ENCODE results near the gene FNDC10. TPM values are rescaled to one million over a fixed set of nuclear protein-coding genes. Genes with fewer than 3 reads are reported as not detected.

Gene FNDC10
- total RNA-seq, 4 donors from 2014 or later: 1.4 to 3.0 (median 2.0) TPM

DNA sequence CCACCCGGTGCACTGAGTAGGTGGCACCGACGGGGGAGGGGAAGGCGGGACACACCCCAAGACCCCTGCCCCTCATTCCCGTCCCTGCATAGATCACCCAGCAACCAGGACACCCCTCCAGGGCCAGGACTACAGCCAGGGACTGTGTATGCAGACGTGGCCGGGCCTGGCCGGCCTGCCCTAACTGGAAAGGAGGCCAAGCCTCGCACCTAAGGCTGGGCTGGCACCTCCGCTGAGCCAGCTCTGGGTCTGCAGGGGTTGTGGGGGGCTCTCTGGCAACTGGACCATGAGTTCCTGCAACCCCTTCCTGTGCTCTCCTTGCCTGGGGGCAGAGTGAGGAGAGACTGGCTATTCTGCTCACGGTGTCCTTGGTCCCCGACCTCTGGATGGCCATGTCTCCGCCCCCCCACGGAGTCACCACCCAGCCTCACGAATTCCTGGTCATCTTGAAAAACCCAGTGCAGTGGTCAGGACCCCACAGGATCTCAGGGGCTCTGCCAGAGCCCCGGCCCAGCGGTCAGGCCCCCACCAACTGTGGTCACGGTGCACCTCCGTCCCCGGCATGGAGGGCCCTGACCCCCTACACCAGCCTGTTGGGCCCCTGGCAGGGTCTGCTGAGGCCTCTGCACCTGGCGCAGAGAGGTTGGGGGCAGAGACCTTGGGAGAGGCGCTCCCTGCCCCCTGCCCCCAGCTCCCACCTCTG, 1.1 kb upstream of the FNDC10 start:
- peak overlapping the region in 1 of 4 donors; percentile 55 for H3K4me3 ChIP-seq
- no peaks in the 10 kb centered on the region for H3K36me3 ChIP-seq
- WGBS, 2 donors: 63 to 66% methylated on average over 16 to 21 of the region's 22 CpGs
- no peak overlapping the region for H3K27ac ChIP-seq
- H3K27me3 ChIP-seq: peaks cover 0 to 42% of the 10 kb centered on the region in 2 donors
- H3K4me1 ChIP-seq: peaks cover 0 to 26% (median 4%) of the 10 kb centered on the region in 4 donors
- H3K9me3 ChIP-seq: no peaks in the 10 kb centered on the region
- no peak for DNase-seq (ENCODE audit: low spot score in 2 of 2)
- no peak for TF ChIP-seq EP300 (IDR thresholded peaks at IDR 0.05)
- no peak for TF ChIP-seq POLR2A (IDR thresholded peaks at IDR 0.05)
- TF ChIP-seq, protein P1, sequence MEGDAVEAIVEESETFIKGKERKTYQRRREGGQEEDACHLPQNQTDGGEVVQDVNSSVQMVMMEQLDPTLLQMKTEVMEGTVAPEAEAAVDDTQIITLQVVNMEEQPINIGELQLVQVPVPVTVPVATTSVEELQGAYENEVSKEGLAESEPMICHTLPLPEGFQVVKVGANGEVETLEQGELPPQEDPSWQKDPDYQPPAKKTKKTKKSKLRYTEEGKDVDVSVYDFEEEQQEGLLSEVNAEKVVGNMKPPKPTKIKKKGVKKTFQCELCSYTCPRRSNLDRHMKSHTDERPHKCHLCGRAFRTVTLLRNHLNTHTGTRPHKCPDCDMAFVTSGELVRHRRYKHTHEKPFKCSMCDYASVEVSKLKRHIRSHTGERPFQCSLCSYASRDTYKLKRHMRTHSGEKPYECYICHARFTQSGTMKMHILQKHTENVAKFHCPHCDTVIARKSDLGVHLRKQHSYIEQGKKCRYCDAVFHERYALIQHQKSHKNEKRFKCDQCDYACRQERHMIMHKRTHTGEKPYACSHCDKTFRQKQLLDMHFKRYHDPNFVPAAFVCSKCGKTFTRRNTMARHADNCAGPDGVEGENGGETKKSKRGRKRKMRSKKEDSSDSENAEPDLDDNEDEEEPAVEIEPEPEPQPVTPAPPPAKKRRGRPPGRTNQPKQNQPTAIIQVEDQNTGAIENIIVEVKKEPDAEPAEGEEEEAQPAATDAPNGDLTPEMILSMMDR (IDR thresholded peaks at IDR 0.05): no peak

DNA sequence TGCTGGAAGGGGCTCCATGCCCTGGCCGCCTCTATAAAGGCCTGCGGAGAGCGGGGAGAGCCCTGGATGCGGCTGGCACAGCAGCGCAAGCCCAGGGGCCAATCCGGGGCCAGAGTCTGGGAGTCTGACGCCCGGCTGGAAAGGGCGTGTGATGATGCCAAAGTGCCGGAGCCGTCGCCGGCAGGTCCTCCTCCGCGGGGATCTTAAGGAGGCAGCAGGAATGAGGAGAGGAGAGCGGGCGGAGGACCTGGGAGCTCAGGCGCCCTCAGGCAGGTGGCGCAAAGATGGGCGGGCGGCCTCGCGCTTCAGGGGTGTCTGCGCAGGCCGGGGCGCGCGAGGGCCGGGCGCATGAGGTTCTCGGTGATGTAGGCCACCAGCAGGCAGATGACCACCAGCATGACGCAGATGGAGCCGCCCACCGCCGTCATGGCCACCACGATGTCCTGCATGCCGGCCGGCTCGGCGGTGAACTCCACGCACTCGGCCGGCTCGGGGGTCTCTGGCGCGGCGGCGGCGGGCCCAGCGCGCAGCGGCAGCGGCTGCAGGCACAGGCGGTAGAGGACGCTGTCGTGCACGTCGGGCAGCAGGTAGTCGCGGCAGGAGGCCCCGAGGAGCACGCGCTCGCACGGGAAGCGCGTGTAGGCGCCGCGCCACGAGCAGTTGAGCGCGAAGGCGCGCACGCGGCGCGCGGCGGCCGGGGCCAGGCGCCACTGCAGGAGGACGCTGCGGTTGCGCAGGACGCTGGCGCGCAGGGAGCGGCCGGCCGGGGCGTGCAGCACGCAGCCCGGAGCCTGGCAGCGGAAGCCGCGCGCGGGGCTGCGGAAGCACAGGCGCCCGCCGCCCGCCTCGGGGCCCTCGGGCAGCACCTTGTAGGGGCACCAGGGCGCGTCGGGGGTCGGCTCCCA, 653 bp downstream of the FNDC10 start:
- peaks cover 0 to 42% of the 10 kb centered on the region in 2 donors for H3K27me3 ChIP-seq
- peak overlapping the region in 1 of 4 donors; percentile 43 for H3K4me3 ChIP-seq
- H3K9me3 ChIP-seq: no peaks in the 10 kb centered on the region
- 7 to 9% methylated on average over 21 to 62 of the region's 111 CpGs for WGBS, 2 donors
- no peak for DNase-seq (ENCODE audit: low spot score in 2 of 2)
- no peak overlapping the region for H3K27ac ChIP-seq
- H3K4me1 ChIP-seq: peaks cover 0 to 26% (median 4%) of the 10 kb centered on the region in 4 donors
- TF ChIP-seq, protein P1 (IDR thresholded peaks at IDR 0.05): no peak
- TF ChIP-seq EP300 (IDR thresholded peaks at IDR 0.05) (no peak), POLR2A (IDR thresholded peaks at IDR 0.05) (no peak)
- no peaks in the 10 kb centered on the region for H3K36me3 ChIP-seq

DNA sequence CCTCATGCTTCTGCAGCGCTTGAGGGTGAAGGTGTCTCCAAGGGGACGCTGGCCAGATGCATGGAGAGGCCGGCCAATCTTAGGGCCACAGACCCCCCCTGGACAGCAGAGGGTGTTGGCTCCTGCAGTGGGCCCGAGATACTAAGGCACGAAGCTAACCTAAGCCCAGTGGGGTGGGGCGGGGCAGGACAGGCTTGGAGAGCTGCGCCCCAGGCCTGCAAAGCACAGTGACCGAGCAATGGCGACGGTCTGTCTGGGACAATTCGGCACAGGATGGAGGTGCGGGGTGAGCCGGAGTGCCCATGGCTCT, 1.3 kb downstream of the FNDC10 start:
- DNase-seq (ENCODE audit: low spot score in 2 of 2): no peak
- WGBS, 2 donors: 83 to 88% methylated on average over 10 to 13 of the region's 13 CpGs
- no peak overlapping the region for H3K27ac ChIP-seq
- TF ChIP-seq EP300 (IDR thresholded peaks at IDR 0.05): no peak
- no peak for TF ChIP-seq POLR2A (IDR thresholded peaks at IDR 0.05)
- TF ChIP-seq, protein P1 (IDR thresholded peaks at IDR 0.05): no peak
- H3K36me3 ChIP-seq: no peaks in the 10 kb centered on the region
- H3K4me1 ChIP-seq: peaks cover 0 to 26% (median 4%) of the 10 kb centered on the region in 4 donors
- H3K9me3 ChIP-seq: no peaks in the 10 kb centered on the region
- no peak overlapping the region for H3K4me3 ChIP-seq
- H3K27me3 ChIP-seq: peaks cover 0 to 42% of the 10 kb centered on the region in 2 donors

DNA sequence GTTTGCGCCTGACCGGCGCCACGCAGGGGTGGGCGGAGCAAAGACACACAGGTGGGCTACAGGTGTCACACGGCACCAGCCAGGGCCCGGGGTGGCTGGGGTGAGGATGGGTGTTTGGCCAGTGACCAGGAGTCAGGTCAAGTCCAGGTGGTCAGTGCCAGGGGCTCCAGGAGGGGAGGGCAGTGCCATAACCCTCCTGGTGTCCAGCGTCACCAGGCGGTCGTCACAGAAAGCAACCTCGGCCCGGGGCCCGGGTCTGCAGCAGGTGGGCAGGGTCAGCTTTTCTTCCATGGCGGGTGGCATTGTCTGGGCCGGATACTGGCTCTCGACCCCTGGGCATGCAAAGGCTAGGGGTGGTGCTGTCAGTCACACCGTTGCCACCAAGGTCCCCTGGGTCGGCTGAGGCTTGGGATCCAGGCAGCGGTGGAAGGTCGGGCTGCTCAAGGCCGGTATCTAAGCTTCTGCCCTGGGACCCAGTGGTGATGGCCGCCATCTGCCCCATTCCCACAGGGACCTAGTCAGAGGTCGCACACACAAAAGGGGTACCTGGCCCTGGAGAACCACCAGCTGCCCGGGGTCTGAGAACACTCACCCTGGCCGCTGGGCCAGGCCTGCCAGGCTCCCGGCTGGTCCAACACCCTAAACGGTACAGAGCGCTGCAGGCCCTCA, 1.8 kb downstream of the FNDC10 start:
- DNase-seq (ENCODE audit: low spot score in 2 of 2): no peak
- TF ChIP-seq, protein P1 (IDR thresholded peaks at IDR 0.05): no peak
- no peak for TF ChIP-seq POLR2A (IDR thresholded peaks at IDR 0.05)
- no peak for TF ChIP-seq EP300 (IDR thresholded peaks at IDR 0.05)
- WGBS, 2 donors: 80 to 84% methylated on average over 27 to 28 of the region's 28 CpGs
- peaks cover 0 to 42% of the 10 kb centered on the region in 2 donors for H3K27me3 ChIP-seq
- no peak overlapping the region for H3K4me3 ChIP-seq
- H3K36me3 ChIP-seq: no peaks in the 10 kb centered on the region
- no peak overlapping the region for H3K27ac ChIP-seq
- H3K9me3 ChIP-seq: no peaks in the 10 kb centered on the region
- peaks cover 0 to 26% (median 4%) of the 10 kb centered on the region in 4 donors for H3K4me1 ChIP-seq
